Spleen (tissue), 11 donors: ENCODE measurements around the gene LGI4. TPM values are rescaled to one million over a fixed set of nuclear protein-coding genes. Genes with fewer than 3 reads are reported as not detected.

Experiments
- DNase-seq: peaks from one replicate; pipeline ENCODE4 v3.0.0-alpha.2; 2020
- H3K27ac ChIP-seq, 8 donors: fragments of 200-600 bp; sonication (generic) in 7 of 8; 1 replicate in 4 of 8; 2 replicates in 4 of 8; pipeline versions ENCODE4 v1.5.0 to v1.8.0; 2016 to 2021; ENCODE audit warnings: inconsistent platforms in 4 of 8, mild to moderate bottlenecking in 4 of 8, moderate library complexity in 1 of 8
- H3K27me3 ChIP-seq, 7 donors: fragments of 200-600 bp; sonication (generic) in 6 of 7; replicated peaks in 1 of 7; 1 replicate in 4 of 7; 2 replicates in 3 of 7; pipeline versions ENCODE4 v1.5.0 to v1.8.0; 2016 to 2021; ENCODE audit warnings: inconsistent platforms in 3 of 7, mild to moderate bottlenecking in 1 of 7
- H3K36me3 ChIP-seq, 6 donors: fragments of 200-600 bp; sonication (generic) in 5 of 6; 1 replicate in 4 of 6; 2 replicates in 2 of 6; pipeline versions ENCODE4 v1.5.0 to v1.8.0; 2016 to 2021; ENCODE audit warnings: inconsistent platforms in 2 of 6
- H3K4me1 ChIP-seq, 6 donors: fragments of 200-600 bp; sonication (generic) in 5 of 6; 1 replicate in 3 of 6; 2 replicates in 3 of 6; pipeline versions ENCODE4 v1.5.0 to v1.8.0; 2016 to 2021; ENCODE audit warnings: inconsistent platforms in 3 of 6
- H3K4me3 ChIP-seq, 8 donors: fragments of 200-600 bp; sonication (generic) in 7 of 8; 1 replicate in 4 of 8; 2 replicates in 4 of 8; pipeline versions ENCODE4 v1.5.0 to v1.8.0; 2016 to 2021; ENCODE audit warnings: inconsistent platforms in 4 of 8, mild to moderate bottlenecking in 4 of 8, moderate library complexity in 2 of 8
- H3K9me3 ChIP-seq, 8 donors: fragments of 200-600 bp; sonication (generic) in 7 of 8; 1 replicate in 4 of 8; 2 replicates in 4 of 8; pipeline versions ENCODE4 v1.5.0 to v1.8.0; 2016 to 2021; ENCODE audit warnings: inconsistent platforms in 4 of 8
- POLR2A ChIP-seq, 3 donors: fragments of 450-650 bp; IDR thresholded peaks; one replicate each; pipeline ENCODE4 v1.5.1; 2017; ENCODE audit warnings: antibody characterized with exemption in 3 of 3, mild to moderate bottlenecking in 1 of 3
- POLR2AphosphoS5 ChIP-seq, 3 donors: sonication (generic); formaldehyde crosslinking; IDR thresholded peaks; one replicate each; pipeline ENCODE4 v1.5.1; 2017; ENCODE audit warnings: antibody characterized with exemption in 3 of 3
- WGBS, 5 donors: extraction: QIAGEN DNeasy Blood & Tissue Kit in 3 of 5; methylation state at CpG; one replicate each; pipeline versions ENCODE4 v1.1.5 to v1.1.7; 2013 to 2018; 5-methylcytosine and 5-hydroxymethylcytosine counted together
- intact Hi-C: fragments of 100-400 bp; cut with DNase I; formaldehyde crosslinking; loops from one replicate; pipeline ENCODE4 v1.15.0; 2023; ENCODE audit warnings: low total_unique reads
- polyA plus RNA-seq, 3 donors: library from polyadenylated mRNA; stranded (reverse); fragments of 200-250 nt; gene quantifications; one replicate each; pipeline ENCODE4 v1.2.1, GENCODE V29; 2013
- total RNA-seq, 7 donors: library from RNA; depleted of rRNA in 3 of 7; stranded (reverse); fragments of >200 nt in 3 of 7; fragmentation: NEBNext Ultra II Directional in 4 of 7; extraction: Animal tissue kit (Norgen Biotek cat#: 25700) in 4 of 7; gene quantifications; one replicate each; pipeline versions ENCODE4 v1.1.0 to v1.2.1, GENCODE V29; 2016 to 2021
- TF ChIP-seq, protein P1 (sequence below), 11 experiments: fragments of 200-600 bp in 7 of 11; fragments of 450-650 bp in 4 of 11; sonication (generic) in 4 of 11; IDR thresholded peaks in 8 of 11; conservative IDR thresholded peaks in 3 of 11; 1 replicate in 7 of 11; 2 replicates in 4 of 11; pipeline versions ENCODE4 v1.4.0 to v1.8.0; 2016 to 2021; ENCODE audit warnings: antibody characterized with exemption in 11 of 11, inconsistent platforms in 4 of 11, mild to moderate bottlenecking in 1 of 11
- donor health status: healthy with polysubstance abuse.
- donor health status: DM: no; HTN: no; CAD: no; lungs with moderate emphysema.
- donor health status: DM: no; HTN: no; CAD: no.
- donor health status: Bipolar disorder and iron deficiency.
- donor health status: healthy.
- donor health status: DM: no; HTN: no; CAD: no.
- donor health status: DM: yes; HTN: yes; CAD: no.

The LGI4 gene
- total and polyA plus RNA-seq, 10 donors: 0.68 to 9.7 (median 1.6) TPM; not detected in 1

DNA sequence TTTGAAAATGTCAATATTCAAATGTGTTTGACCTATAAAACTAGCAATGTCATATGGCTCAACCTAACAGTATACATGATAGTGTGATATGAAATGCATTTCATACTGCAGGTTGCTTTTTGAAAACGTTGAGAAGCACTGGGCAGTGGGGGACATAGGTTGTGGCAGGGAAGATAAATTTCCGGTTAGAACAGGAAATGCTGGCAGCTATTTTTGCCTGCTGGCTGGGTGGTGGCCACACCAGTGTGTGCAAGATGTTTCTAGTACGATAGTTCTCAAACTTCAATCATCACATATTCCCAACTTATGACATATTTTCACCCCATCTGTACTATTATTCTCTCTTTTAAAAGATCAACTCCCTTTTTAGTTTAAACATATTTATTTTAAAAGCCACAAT lies 36.9 kb upstream of the LGI4 start:
- peaks cover 0 to 1% (median 0%) of the 10 kb centered on the region in 8 donors for H3K9me3 ChIP-seq
- WGBS, 5 donors: 11 to 27% (median 17%) methylated on average over 3 of the region's 3 CpGs
- H3K4me1 ChIP-seq: peaks cover 11 to 46% (median 33%) of the 10 kb centered on the region in 6 donors
- H3K4me3 ChIP-seq: no peak overlapping the region
- H3K27me3 ChIP-seq: no peaks in the 10 kb centered on the region
- no peak for DNase-seq
- H3K27ac ChIP-seq: peak overlapping the region in 5 of 8 donors; percentile 22 to 78 (median 52)
- TF ChIP-seq, protein P1, sequence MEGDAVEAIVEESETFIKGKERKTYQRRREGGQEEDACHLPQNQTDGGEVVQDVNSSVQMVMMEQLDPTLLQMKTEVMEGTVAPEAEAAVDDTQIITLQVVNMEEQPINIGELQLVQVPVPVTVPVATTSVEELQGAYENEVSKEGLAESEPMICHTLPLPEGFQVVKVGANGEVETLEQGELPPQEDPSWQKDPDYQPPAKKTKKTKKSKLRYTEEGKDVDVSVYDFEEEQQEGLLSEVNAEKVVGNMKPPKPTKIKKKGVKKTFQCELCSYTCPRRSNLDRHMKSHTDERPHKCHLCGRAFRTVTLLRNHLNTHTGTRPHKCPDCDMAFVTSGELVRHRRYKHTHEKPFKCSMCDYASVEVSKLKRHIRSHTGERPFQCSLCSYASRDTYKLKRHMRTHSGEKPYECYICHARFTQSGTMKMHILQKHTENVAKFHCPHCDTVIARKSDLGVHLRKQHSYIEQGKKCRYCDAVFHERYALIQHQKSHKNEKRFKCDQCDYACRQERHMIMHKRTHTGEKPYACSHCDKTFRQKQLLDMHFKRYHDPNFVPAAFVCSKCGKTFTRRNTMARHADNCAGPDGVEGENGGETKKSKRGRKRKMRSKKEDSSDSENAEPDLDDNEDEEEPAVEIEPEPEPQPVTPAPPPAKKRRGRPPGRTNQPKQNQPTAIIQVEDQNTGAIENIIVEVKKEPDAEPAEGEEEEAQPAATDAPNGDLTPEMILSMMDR (IDR thresholded peaks at IDR 0.05 in 8 of 11, conservative IDR thresholded peaks at IDR 0.05 in 3 of 11): no peak
- TF ChIP-seq POLR2A (IDR thresholded peaks at IDR 0.05) (no peak), POLR2AphosphoS5 (IDR thresholded peaks at IDR 0.05) (peak in 1 of 3 donors; percentile 45)
- intact Hi-C loops: no loop called here
- H3K36me3 ChIP-seq: peaks cover 0 to 59% (median 25%) of the 10 kb centered on the region in 6 donors

DNA sequence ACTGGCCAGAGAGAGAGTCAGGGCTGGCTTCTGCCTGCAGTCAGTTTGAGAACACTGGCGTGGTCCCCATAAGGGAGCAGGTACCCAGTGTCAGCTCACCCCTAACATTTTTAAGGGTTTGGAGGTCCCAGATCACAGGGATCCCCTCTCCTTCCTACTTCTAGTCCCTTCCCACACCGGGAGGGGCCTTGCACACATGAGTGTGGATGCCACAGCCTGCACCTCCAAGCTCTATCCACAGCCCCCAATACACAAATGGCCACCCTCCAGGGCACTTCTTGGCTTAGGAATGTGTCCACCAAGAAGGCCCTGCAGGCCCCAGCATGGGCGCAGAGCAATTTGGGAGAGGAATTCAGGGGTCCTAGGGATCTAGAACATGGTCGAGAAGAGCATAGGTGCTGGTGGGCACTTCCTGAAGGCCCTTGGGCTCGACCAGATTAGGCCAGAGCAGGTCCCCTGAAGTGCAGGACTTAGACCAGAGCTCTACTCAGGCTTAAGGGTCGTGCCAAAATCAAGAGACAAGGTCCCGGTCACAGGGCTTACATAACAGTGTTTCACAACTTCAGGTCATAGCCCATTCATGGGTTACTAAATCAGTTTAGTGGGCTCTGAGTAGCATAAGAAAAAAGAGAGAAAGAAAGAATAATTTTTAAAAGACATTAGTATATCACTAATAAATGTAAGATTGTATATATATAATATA lies 35.7 kb upstream of the LGI4 start:
- intact Hi-C loops: no loop called here
- 55 to 90% (median 70%) methylated on average over 3 to 7 of the region's 7 CpGs for WGBS, 5 donors
- peaks cover 7 to 72% (median 38%) of the 10 kb centered on the region in 6 donors for H3K36me3 ChIP-seq
- TF ChIP-seq POLR2AphosphoS5 (IDR thresholded peaks at IDR 0.05): peak in 1 of 3 donors; percentile 42
- no peak for TF ChIP-seq POLR2A (IDR thresholded peaks at IDR 0.05)
- H3K27me3 ChIP-seq: no peaks in the 10 kb centered on the region
- peaks cover 0 to 14% (median 11%) of the 10 kb centered on the region in 8 donors for H3K9me3 ChIP-seq
- no peak for DNase-seq
- H3K4me1 ChIP-seq: peaks cover 11 to 51% (median 35%) of the 10 kb centered on the region in 6 donors
- no peak overlapping the region for H3K4me3 ChIP-seq
- peak overlapping the region in 3 of 8 donors; percentile 10 to 88 (median 17) for H3K27ac ChIP-seq

DNA sequence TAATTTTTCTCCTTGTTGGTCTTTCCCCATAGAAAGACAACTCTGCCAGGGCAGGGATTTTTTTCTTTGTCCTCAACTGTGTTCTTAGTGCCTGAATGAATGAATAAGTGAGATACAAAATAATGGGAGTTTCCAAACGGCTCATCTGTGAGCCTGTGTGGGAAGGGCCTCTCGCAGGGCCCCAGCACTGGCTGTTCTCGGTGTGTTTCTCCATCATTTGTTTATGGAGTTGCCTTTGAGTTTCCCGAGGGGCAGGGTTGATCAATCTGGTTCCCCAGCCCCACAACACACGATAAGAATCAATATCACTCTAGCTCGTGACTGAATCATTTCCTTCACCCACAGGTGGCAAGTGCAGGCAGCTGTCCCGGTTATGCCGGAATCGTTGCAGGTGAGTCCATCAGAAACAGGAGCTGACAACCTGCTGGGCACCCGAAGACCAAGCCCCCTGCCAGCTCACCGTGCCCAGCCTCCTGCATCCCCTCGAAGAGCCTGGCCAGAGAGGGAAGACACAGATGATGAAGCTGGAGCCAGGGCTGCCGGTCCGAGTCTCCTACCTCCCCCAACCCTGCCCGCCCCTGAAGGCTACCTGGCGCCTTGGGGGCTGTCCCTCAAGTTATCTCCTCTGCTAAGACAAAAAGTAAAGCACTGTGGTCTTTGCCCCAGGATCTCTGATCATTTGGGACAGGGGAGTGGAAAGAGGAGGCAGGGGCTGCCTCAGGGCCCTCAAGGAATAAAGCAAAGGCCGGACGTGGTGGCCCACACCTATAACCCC lies 34.5 kb upstream of the LGI4 start:
- Histone ChIP-seq H3K4me3 (no peak overlapping the region), H3K27ac (peak overlapping the region in 2 of 8 donors; percentile 22 to 88), H3K27me3 (no peaks in the 10 kb centered on the region), H3K4me1 (peaks cover 11 to 51% (median 35%) of the 10 kb centered on the region in 6 donors), H3K9me3 (peaks cover 0 to 19% (median 13%) of the 10 kb centered on the region in 8 donors), H3K36me3 (peaks cover 7 to 83% (median 48%) of the 10 kb centered on the region in 6 donors)
- TF ChIP-seq POLR2A (IDR thresholded peaks at IDR 0.05): no peak
- no peak for TF ChIP-seq POLR2AphosphoS5 (IDR thresholded peaks at IDR 0.05)
- TF ChIP-seq, protein P1 (IDR thresholded peaks at IDR 0.05 in 8 of 11, conservative IDR thresholded peaks at IDR 0.05 in 3 of 11): no peak
- intact Hi-C loops: no loop called here
- 76 to 83% (median 79%) methylated on average over 17 to 18 of the region's 18 CpGs for WGBS, 5 donors
- no peak for DNase-seq

DNA sequence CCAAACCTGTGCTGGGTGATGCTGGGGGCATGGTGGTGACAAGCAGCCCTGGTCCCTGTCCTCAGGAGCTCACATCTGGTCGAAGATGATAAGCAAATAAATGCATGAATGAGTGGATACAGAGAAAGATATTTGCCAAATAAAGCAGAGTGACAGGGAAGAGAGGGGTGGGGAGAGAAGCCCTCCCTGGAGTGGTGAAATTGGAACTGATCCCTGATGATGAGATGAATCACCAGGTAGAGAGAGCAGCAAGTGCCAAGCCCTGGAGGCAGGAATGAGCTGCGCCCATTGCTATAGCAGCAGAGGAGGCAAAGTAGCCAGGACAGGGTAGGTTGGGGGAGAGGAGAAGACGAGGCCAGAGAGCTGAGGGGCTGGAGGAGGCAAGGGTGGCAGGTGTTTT lies 33.3 kb upstream of the LGI4 start:
- 77 to 87% (median 83%) methylated on average over 3 of the region's 3 CpGs for WGBS, 5 donors
- intact Hi-C loops: no loop called here
- TF ChIP-seq, protein P1 (IDR thresholded peaks at IDR 0.05 in 8 of 11, conservative IDR thresholded peaks at IDR 0.05 in 3 of 11): no peak
- TF ChIP-seq POLR2A (IDR thresholded peaks at IDR 0.05): no peak
- peak in 1 of 3 donors; percentile 23 for TF ChIP-seq POLR2AphosphoS5 (IDR thresholded peaks at IDR 0.05)
- Histone ChIP-seq H3K36me3 (peaks cover 9 to 95% (median 59%) of the 10 kb centered on the region in 6 donors), H3K4me3 (no peak overlapping the region), H3K27me3 (no peaks in the 10 kb centered on the region), H3K4me1 (peaks cover 11 to 51% (median 35%) of the 10 kb centered on the region in 6 donors), H3K27ac (peak overlapping the region in 6 of 8 donors; percentile 37 to 88 (median 64)), H3K9me3 (peaks cover 0 to 26% (median 13%) of the 10 kb centered on the region in 8 donors)
- no peak for DNase-seq
